Effector memory CD8-positive, alpha-beta T cell (primary cell): ENCODE results near the gene AP3S2.
A peak's percentile ranks its signal among the peaks of the same experiment; 100 is the strongest.

ENCODE experiments used
- ATAC-seq: fragments of 150-1000 bp; cut with Tn5 transposase; replicated peaks from 2 replicates; pipeline ENCODE4 v1.10.0; 2021; ENCODE audit warnings: mild to moderate bottlenecking, moderate library complexity
- DNase-seq, 3 experiments: peaks; one replicate each; pipeline ENCODE4 v3.0.0; 2021
- H3K27ac Mint-ChIP-seq, 2 donors: one replicate each; pipeline ENCODE4 v1.8.0; 2022; ENCODE audit warnings: mild to moderate bottlenecking in 2 of 2, mixed read lengths in 2 of 2, moderate library complexity in 2 of 2
- H3K27me3 Mint-ChIP-seq, 2 donors: one replicate each; pipeline ENCODE4 v1.8.0; 2022; ENCODE audit warnings: mixed read lengths in 2 of 2
- H3K36me3 Mint-ChIP-seq: one replicate; pipeline ENCODE4 v1.8.0; 2022; ENCODE audit warnings: mild to moderate bottlenecking, moderate library complexity, mixed read lengths; ENCODE audit not compliant: insufficient read depth
- H3K4me1 Mint-ChIP-seq, 2 donors: one replicate each; pipeline ENCODE4 v1.8.0; 2022; ENCODE audit warnings: low read depth in 2 of 2, mixed read lengths in 2 of 2
- H3K4me3 Mint-ChIP-seq, 2 donors: one replicate each; pipeline ENCODE4 v1.8.0; 2022; ENCODE audit warnings: mild to moderate bottlenecking in 2 of 2, mixed read lengths in 2 of 2, moderate library complexity in 2 of 2
- H3K9me3 Mint-ChIP-seq, 2 donors: one replicate each; pipeline ENCODE4 v1.8.0; 2022; ENCODE audit warnings: mixed read lengths in 2 of 2

The AP3S2 gene

DNA sequence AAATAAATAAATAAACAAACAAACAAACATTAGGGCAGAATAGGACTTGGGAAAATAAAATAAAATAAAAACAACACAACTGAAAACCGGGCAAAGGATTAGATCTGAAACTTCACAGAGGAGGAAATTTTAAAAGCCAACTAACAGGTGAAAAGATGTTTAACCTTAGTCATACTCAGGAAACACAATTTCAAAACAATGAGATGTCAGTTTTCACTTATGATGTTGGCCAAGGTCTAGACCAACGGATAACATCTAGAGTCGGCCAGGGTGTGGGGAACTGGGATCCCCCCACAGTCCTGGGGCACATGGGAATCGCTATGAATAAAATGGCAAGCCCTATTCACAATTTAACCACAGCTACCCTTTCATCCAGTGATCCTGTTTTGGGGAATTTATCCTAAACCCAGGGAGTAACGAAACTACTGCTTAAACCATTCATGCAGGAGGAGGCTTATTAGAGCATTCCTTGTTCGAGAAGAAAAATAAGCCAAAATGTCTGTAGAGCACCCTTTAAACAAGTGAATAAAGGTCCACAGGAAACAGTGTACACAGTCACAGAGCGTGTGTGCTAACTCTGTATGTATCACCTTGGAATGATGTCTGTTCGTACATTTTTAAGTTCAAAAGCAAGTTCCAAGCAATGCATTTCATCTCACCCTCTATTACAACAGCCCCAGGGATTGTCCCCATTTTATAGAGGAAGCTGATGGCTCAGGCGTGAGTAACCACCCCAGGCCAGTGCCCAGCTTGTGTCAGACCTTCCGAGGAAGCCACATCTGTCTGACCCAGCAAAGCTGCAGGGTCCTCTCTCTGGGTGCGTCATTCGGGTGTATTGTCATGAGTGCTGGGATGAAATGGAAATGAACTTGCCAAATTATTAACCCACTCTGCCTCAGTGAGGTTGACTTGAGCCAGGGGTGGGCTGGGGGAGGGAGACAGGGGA is 72.9 kb downstream of the AP3S2 start:
- ATAC-seq (no peak), DNase-seq (no peak)
- Mint-ChIP-seq H3K27ac (no peak overlapping the region), H3K9me3 (no peaks in the 10 kb centered on the region), H3K4me3 (no peak overlapping the region), H3K27me3 (peaks cover 27 to 63% of the 10 kb centered on the region in 2 donors), H3K36me3 (no peaks in the 10 kb centered on the region), H3K4me1 (peaks cover 0 to 5% of the 10 kb centered on the region in 2 donors)

- ATAC-seq (no peak), DNase-seq (no peak)
- Mint-ChIP-seq H3K9me3 (no peaks in the 10 kb centered on the region), H3K27me3 (peaks cover 26 to 72% of the 10 kb centered on the region in 2 donors), H3K27ac (no peak overlapping the region), H3K36me3 (no peaks in the 10 kb centered on the region), H3K4me3 (no peak overlapping the region), H3K4me1 (peaks cover 4 to 10% of the 10 kb centered on the region in 2 donors)
These were observed 75.5 kb downstream of the AP3S2 start for GRCh38 chr15:89818287-89818686.

DNA sequence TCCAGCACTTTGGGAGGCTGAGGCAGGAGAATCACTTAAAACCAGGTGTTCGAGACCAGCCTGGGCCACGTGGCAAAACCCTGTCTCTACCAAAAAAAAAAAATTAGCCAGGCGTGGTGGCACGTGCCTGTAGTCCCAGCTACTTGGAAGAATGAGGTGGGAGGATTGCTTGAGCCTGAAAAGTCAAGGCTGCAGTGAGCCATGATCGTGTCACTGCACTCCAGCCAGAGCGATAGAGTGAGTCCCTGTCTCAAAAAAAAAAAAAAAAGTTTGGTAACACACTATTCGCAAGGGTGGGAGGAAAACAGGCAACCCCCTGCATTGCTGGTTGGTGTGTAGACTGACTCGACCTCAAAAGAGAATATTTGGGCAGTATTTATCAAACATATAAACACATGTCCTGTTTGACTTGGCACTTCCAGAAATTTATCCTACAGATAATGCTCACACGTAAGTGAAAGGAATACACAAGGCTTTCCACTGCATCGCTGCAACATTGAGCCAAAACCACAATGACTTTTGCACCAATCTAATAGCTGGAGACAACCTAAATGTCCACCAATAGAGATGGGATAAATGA is 76.0 kb downstream of the AP3S2 start:
- H3K4me1 Mint-ChIP-seq: peaks cover 4 to 10% of the 10 kb centered on the region in 2 donors
- no peak overlapping the region for H3K27ac Mint-ChIP-seq
- no peaks in the 10 kb centered on the region for H3K36me3 Mint-ChIP-seq
- H3K27me3 Mint-ChIP-seq: peaks cover 26 to 74% of the 10 kb centered on the region in 2 donors
- no peak overlapping the region for H3K4me3 Mint-ChIP-seq
- DNase-seq: no peak
- no peaks in the 10 kb centered on the region for H3K9me3 Mint-ChIP-seq
- ATAC-seq: no peak

DNA sequence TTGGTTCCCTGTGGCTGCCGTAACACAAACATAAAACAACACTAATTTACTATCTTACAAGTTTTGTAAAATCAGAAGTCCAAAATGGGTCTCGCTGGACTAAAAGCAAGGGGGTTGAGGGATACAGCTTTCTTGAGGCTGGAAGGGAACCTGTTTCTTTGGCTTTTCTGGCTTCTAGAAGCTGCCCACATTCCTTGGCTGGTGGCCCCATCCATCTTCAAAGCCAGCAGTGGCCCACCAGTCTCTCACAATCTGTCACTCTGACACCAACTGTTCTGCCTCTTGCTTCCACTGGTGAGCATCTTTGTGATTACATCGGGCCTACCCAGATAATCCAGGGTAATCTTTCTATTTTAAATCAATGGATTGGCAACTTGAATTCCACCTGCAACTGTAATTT is 78.0 kb downstream of the AP3S2 start:
- peaks cover 4 to 8% of the 10 kb centered on the region in 2 donors for H3K4me1 Mint-ChIP-seq
- no peaks in the 10 kb centered on the region for H3K36me3 Mint-ChIP-seq
- no peak overlapping the region for H3K27ac Mint-ChIP-seq
- DNase-seq: no peak
- peaks cover 29 to 78% of the 10 kb centered on the region in 2 donors for H3K27me3 Mint-ChIP-seq
- peak overlapping the region; percentile 77 to 84 for H3K4me3 Mint-ChIP-seq
- ATAC-seq: no peak
- no peaks in the 10 kb centered on the region for H3K9me3 Mint-ChIP-seq

GRCh38 chr15:89814112-89814742 is 79.6 kb downstream of the AP3S2 start:
- ATAC-seq (no peak), DNase-seq (no peak)
- H3K4me3 Mint-ChIP-seq: peak overlapping the region; percentile 43 to 84

DNA sequence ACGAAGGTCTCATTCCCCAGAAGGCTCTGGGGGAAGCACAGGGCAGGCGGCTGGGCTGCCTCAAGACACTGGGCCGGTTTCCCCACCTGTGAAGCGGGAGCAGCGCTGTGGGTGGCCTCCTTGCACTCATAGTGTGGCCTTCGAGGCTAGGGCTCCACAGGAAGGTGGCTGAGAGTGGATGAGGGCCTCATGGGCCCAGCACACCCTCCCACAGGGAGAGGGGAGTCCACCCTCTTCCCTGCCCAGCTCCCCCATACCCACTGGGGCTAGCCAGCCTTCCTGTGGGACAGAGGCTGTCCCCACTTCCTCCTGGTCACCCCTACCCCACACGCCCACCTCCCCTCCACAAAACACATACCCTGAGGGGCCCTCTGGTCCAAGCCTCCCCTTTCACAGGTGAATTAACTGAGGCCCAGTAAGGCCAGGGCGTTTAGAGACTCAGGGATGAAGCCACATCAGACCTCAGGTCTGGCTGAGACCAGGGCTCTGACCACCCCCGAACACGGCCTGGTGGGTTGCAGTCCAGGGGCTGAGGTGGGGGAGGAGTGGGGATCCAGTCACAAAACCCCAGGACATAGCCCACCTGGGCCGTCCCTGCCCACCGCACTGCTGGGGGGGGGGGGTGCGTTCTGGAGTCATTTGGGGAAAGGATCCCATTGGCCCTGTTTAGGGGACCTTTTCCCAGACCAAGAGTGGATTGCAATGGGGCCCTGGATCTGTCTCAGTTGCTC is 80.2 kb downstream of the AP3S2 start:
- H3K4me1 Mint-ChIP-seq: peaks cover 4 to 8% of the 10 kb centered on the region in 2 donors
- ATAC-seq (no peak), DNase-seq (no peak)
- no peaks in the 10 kb centered on the region for H3K36me3 Mint-ChIP-seq
- peaks cover 29 to 83% of the 10 kb centered on the region in 2 donors for H3K27me3 Mint-ChIP-seq
- no peak overlapping the region for H3K27ac Mint-ChIP-seq
- H3K9me3 Mint-ChIP-seq: no peaks in the 10 kb centered on the region
- peak overlapping the region; percentile 43 to 84 for H3K4me3 Mint-ChIP-seq

More at GRCh38 chr15:89814112-89814742, 79.6 kb downstream of the AP3S2 start:
- Mint-ChIP-seq H3K27ac (no peak overlapping the region), H3K4me1 (peaks cover 4 to 8% of the 10 kb centered on the region in 2 donors), H3K36me3 (no peaks in the 10 kb centered on the region), H3K9me3 (no peaks in the 10 kb centered on the region), H3K27me3 (peaks cover 29 to 87% of the 10 kb centered on the region in 2 donors)

- H3K4me3 Mint-ChIP-seq: no peak overlapping the region
- peaks cover 29 to 78% of the 10 kb centered on the region in 2 donors for H3K27me3 Mint-ChIP-seq
These were observed 80.9 kb downstream of the AP3S2 start for GRCh38 chr15:89812847-89813320.

DNA sequence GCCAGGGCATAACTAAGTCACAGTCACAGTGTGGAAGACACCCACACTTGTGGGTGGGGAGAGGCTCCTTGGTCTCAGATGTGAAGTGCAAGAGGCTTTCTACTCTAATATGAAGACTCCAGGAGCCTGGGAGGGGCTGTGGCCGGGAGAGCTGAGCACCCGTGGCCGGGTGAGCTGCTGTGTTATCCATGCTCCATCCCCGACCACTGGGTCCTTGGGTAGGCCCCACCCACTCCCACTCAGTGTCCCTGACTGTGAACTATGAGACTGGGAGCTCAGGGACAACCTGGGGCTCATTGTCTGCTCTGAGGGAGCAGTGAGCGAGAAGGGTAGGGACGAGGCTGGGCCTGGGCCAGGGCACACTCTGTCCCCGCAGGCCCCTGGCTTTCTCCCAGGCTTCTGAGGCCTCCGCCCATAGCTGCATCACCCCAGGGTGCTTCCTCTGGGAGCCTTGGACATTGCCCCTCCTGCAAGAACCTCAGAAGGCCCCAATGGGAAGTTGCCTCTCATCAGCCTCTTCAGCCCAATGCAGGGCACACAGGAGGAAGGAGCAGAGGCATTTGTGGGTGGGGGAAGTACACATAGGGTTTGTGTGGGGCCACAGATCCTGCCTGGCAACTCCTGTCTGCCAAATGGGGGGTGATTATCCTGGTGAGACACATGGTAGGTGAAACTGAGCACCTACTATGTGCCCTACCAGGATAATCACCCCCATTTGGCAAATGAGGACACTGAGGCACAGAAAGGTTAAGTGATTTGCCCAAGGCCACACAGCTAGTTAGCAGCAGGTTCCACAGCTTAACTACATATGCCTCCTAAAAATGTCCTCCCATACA is 81.6 kb downstream of the AP3S2 start:
- Mint-ChIP-seq H3K27ac (no peak overlapping the region), H3K4me3 (no peak overlapping the region), H3K9me3 (no peaks in the 10 kb centered on the region), H3K4me1 (peaks cover 4 to 8% of the 10 kb centered on the region in 2 donors), H3K27me3 (peaks cover 29 to 72% of the 10 kb centered on the region in 2 donors), H3K36me3 (peaks cover 3% of the 10 kb centered on the region)
- DNase-seq (no peak), ATAC-seq (no peak)

More at GRCh38 chr15:89812847-89813320, 80.9 kb downstream of the AP3S2 start:
- DNase-seq: no peak
- Mint-ChIP-seq H3K4me1 (peaks cover 4 to 8% of the 10 kb centered on the region in 2 donors), H3K9me3 (no peaks in the 10 kb centered on the region), H3K36me3 (peaks cover 3% of the 10 kb centered on the region), H3K27ac (no peak overlapping the region)
- no peak for ATAC-seq

- Mint-ChIP-seq H3K27me3 (peaks cover 20 to 58% of the 10 kb centered on the region in 2 donors), H3K9me3 (no peaks in the 10 kb centered on the region), H3K36me3 (peaks cover 3% of the 10 kb centered on the region), H3K4me1 (peaks cover 4 to 8% of the 10 kb centered on the region in 2 donors), H3K4me3 (no peak overlapping the region), H3K27ac (no peak overlapping the region)
- DNase-seq (no peak), ATAC-seq (no peak)
These were observed 83.0 kb downstream of the AP3S2 start for GRCh38 chr15:89810837-89811236.

GRCh38 chr15:89809787-89810148 is 84.0 kb downstream of the AP3S2 start:
- H3K4me3 Mint-ChIP-seq: no peak overlapping the region
- H3K27me3 Mint-ChIP-seq: peaks cover 11 to 54% of the 10 kb centered on the region in 2 donors
- ATAC-seq: no peak
- peaks cover 6% of the 10 kb centered on the region for H3K36me3 Mint-ChIP-seq
- H3K27ac Mint-ChIP-seq: peak overlapping the region in 1 of 2 donors; percentile 10
- no peak for DNase-seq
- H3K9me3 Mint-ChIP-seq: no peaks in the 10 kb centered on the region
- peaks cover 0 to 3% of the 10 kb centered on the region in 2 donors for H3K4me1 Mint-ChIP-seq

DNA sequence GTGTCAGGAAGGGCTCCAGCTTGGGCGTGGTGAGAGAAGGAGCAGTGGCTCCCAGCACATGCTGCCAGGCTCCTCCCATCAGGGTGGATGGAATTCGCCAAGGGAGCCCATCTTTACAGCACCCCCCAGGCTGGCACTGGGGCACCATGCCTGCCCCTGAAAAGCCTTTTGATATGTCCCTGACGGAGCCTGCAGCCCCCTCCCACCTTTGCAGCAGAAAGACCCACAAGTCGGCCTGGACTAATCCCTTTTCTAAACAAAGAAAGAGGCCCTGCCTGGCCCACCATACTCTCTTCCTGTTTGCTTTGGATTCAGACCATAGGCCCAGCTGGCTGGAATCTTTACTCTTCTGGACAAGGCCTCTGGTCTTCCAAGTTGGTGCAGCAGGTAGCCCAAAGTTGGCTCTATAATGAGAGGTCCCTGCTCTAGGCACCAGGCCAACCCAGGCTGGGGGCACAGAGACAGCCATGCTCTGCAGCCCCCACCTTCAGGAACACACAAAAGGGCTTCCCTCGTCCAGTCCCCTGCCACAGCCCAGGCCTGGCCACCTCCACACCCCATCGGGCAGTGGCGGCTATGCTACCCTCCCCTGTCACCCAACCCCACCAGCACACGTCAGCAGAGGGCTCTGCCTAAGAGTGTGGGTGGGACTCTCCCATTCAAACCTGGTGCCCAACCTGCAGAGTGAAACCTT is 84.6 kb downstream of the AP3S2 start:
- Mint-ChIP-seq H3K9me3 (no peaks in the 10 kb centered on the region), H3K4me3 (no peak overlapping the region), H3K36me3 (peaks cover 6% of the 10 kb centered on the region), H3K27me3 (peaks cover 11 to 58% of the 10 kb centered on the region in 2 donors), H3K27ac (peak overlapping the region in 1 of 2 donors; percentile 10), H3K4me1 (peaks cover 0 to 3% of the 10 kb centered on the region in 2 donors)
- ATAC-seq (no peak), DNase-seq (no peak)
